Naive B cell (primary cell): ENCODE results near the gene RSAD1. TPM values are rescaled to one million over a fixed set of nuclear protein-coding genes. Genes with fewer than 3 reads are reported as not detected.

ENCODE experiments used
- ATAC-seq, 2 donors: fragments of 150-1000 bp; cut with Tn5 transposase; 2 replicates each; pipeline ENCODE4 v1.10.0; 2021; ENCODE audit warnings: low read depth in 2 of 2, mild to moderate bottlenecking in 2 of 2, moderate library complexity in 2 of 2
- DNase-seq: peaks from one replicate; pipeline ENCODE4 v3.0.0; 2022
- H3K27ac Mint-ChIP-seq, 6 donors: one replicate each; pipeline ENCODE4 v1.8.0; 2020 to 2022; ENCODE audit warnings: mild to moderate bottlenecking in 6 of 6, mixed read lengths in 6 of 6, moderate library complexity in 5 of 6, inconsistent platforms in 2 of 6
- H3K27me3 Mint-ChIP-seq, 3 donors: one replicate each; pipeline ENCODE4 v1.8.0; 2021 to 2022; ENCODE audit warnings: mixed read lengths in 3 of 3, mild to moderate bottlenecking in 1 of 3
- H3K36me3 Mint-ChIP-seq, 2 donors: one replicate each; pipeline ENCODE4 v1.8.0; 2020 to 2022; ENCODE audit warnings: mixed read lengths in 2 of 2, inconsistent platforms in 1 of 2, mild to moderate bottlenecking in 1 of 2
- H3K4me1 Mint-ChIP-seq, 3 donors: one replicate each; pipeline ENCODE4 v1.8.0; 2020 to 2022; ENCODE audit warnings: mixed read lengths in 3 of 3, inconsistent platforms in 1 of 3, mild to moderate bottlenecking in 1 of 3, moderate library complexity in 1 of 3
- H3K4me3 Mint-ChIP-seq, 8 donors: one replicate each; pipeline ENCODE4 v1.8.0; 2020 to 2022; ENCODE audit warnings: mild to moderate bottlenecking in 8 of 8, mixed read lengths in 8 of 8, moderate library complexity in 8 of 8, inconsistent platforms in 2 of 8
- H3K9me3 Mint-ChIP-seq, 7 donors: one replicate each; pipeline ENCODE4 v1.8.0; 2020 to 2022; ENCODE audit warnings: mixed read lengths in 7 of 7, mild to moderate bottlenecking in 5 of 7, inconsistent platforms in 2 of 7, moderate library complexity in 1 of 7
- polyA plus RNA-seq, 6 donors: library from polyadenylated mRNA; unstranded; fragments of 300-500 nt; fragmentation: Illumina TruSeq; gene quantifications; one replicate each; pipeline ENCODE4 v1.2.3, GENCODE V29; 2021; ENCODE audit warnings: low read depth in 6 of 6

The RSAD1 gene
- polyA plus RNA-seq: 10 to 100 TPM; 42.1 to 58.9 (median 51.0) TPM

- H3K9me3 Mint-ChIP-seq: no peaks in the 10 kb centered on the region
- H3K4me3 Mint-ChIP-seq: peak within 1 kb of the TSS; percentile 72 to 95 (median 90)
- ATAC-seq: peak; percentile 92 to 93
- peaks cover 18 to 26% (median 21%) of the 10 kb centered on the region in 3 donors for H3K4me1 Mint-ChIP-seq
- peak; percentile 90 for DNase-seq
- peaks cover 0 to under 1% of the 10 kb centered on the region in 2 donors for H3K36me3 Mint-ChIP-seq
- peak within 1 kb of the TSS; percentile 83 to 98 (median 92) for H3K27ac Mint-ChIP-seq
- H3K27me3 Mint-ChIP-seq: peaks cover 0 to 7% (median 4%) of the 10 kb centered on the region in 3 donors
Observed at GRCh38 chr17:50478391-50479381, at the start of gene RSAD1. TSS of gene RSAD1 (plus strand) at chr17:50478860. CDS start at chr17:50478885, 25 bp downstream.

DNA sequence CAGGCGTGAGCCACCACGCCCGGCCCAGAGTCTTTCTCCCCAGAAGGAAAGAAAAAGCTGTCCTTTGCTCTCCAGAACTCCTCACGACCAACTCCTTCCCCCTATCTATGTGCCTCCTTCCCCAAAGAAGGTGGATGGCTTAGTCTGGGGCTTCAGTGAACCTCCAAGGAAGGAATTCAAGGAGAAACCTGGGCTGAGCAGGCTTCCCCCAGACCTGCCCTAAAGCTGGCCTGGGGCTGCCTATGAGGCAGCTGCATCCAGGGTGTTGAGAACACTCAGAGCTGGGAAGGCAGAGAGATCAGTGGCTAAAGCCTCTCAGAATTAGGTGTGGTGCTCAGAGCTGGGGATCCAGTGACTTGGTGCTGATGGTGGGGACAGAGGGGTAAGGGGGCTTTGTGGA lies 48.9 kb upstream of the RSAD1 start:
- ATAC-seq: no peak
- Mint-ChIP-seq H3K4me3 (peak overlapping the region in 1 of 8 donors; percentile 10), H3K27me3 (no peaks in the 10 kb centered on the region)

GRCh38 chr17:50430821-50431618 lies 47.6 kb upstream of the RSAD1 start:
- Mint-ChIP-seq H3K27ac (peak overlapping the region in 2 of 6 donors; percentile 41 to 53), H3K36me3 (no peaks in the 10 kb centered on the region), H3K4me3 (peak overlapping the region in 1 of 8 donors; percentile 47), H3K4me1 (peaks cover 6 to 25% (median 19%) of the 10 kb centered on the region in 3 donors), H3K27me3 (no peaks in the 10 kb centered on the region), H3K9me3 (no peaks in the 10 kb centered on the region)
- DNase-seq (no peak), ATAC-seq (no peak)

More for the DNA sequence above, 48.9 kb upstream of the RSAD1 start:
- H3K4me1 Mint-ChIP-seq: peaks cover 10 to 31% (median 24%) of the 10 kb centered on the region in 3 donors
- no peaks in the 10 kb centered on the region for H3K36me3 Mint-ChIP-seq
- no peaks in the 10 kb centered on the region for H3K9me3 Mint-ChIP-seq
- no peak for DNase-seq
- no peak overlapping the region for H3K27ac Mint-ChIP-seq

GRCh38 chr17:50432125-50432762 lies 46.4 kb upstream of the RSAD1 start:
- ATAC-seq (no peak), DNase-seq (no peak)
- Mint-ChIP-seq H3K27me3 (no peaks in the 10 kb centered on the region), H3K27ac (no peak overlapping the region), H3K36me3 (no peaks in the 10 kb centered on the region), H3K4me3 (no peak overlapping the region), H3K4me1 (peaks cover 0 to 17% (median 11%) of the 10 kb centered on the region in 3 donors), H3K9me3 (no peaks in the 10 kb centered on the region)

GRCh38 chr17:50437409-50437808 lies 41.3 kb upstream of the RSAD1 start:
- no peak overlapping the region for H3K27ac Mint-ChIP-seq
- no peaks in the 10 kb centered on the region for H3K9me3 Mint-ChIP-seq
- DNase-seq: no peak
- H3K27me3 Mint-ChIP-seq: no peaks in the 10 kb centered on the region
- no peak overlapping the region for H3K4me3 Mint-ChIP-seq
- H3K4me1 Mint-ChIP-seq: peaks cover 2 to 4% (median 3%) of the 10 kb centered on the region in 3 donors
- no peak for ATAC-seq
- H3K36me3 Mint-ChIP-seq: peaks cover 0 to 4% of the 10 kb centered on the region in 2 donors

GRCh38 chr17:50439008-50439407 lies 39.7 kb upstream of the RSAD1 start:
- Mint-ChIP-seq H3K4me1 (peaks cover 2 to 4% (median 3%) of the 10 kb centered on the region in 3 donors), H3K9me3 (no peaks in the 10 kb centered on the region), H3K4me3 (no peak overlapping the region), H3K36me3 (peaks cover 0 to 4% of the 10 kb centered on the region in 2 donors), H3K27ac (peak overlapping the region in 1 of 6 donors; percentile 9), H3K27me3 (no peaks in the 10 kb centered on the region)
- ATAC-seq: no peak
- no peak for DNase-seq

DNA sequence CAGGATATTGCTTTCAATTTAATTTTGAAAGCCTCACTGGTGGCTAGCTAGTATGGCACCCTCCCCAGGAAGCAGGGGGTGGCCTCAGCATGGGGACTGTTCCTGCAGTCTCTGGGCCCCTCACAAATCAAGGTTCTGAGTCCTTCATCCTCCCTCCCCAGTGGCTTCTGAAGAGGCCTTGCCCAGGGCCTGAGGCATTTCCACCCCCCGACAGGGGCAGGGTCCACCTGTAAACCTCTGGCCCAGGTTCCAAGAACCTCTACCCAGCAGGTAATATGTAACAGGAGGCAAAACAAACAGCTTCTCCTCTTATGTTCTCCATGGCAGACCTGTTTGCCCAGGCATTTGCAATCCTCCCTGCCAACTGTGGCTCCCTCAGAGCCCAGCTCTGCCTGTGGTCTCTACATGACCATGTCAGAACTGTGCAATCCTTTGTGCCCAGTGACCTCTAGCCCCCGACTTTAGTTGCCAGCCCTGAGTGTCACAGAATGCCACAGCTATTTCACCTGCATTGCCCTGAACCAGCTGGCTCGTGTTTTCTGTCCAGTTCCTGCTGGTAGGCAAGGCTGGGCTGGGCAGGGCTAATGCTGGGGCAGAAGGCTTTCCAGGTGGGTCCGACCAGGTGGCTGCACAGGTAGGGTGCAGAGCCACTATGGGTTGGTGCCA lies 38.4 kb upstream of the RSAD1 start:
- ATAC-seq (no peak), DNase-seq (no peak)
- Mint-ChIP-seq H3K4me3 (peak overlapping the region in 2 of 8 donors; percentile 35 to 47), H3K9me3 (no peaks in the 10 kb centered on the region), H3K27ac (peak overlapping the region in 1 of 6 donors; percentile 47), H3K27me3 (no peaks in the 10 kb centered on the region), H3K36me3 (peaks cover 0 to 4% of the 10 kb centered on the region in 2 donors), H3K4me1 (peaks cover 2 to 4% (median 3%) of the 10 kb centered on the region in 3 donors)

- Mint-ChIP-seq H3K27me3 (no peaks in the 10 kb centered on the region), H3K27ac (peak overlapping the region in 1 of 6 donors; percentile 47), H3K4me3 (no peak overlapping the region), H3K36me3 (peaks cover 0 to 4% of the 10 kb centered on the region in 2 donors), H3K4me1 (peaks cover 2 to 4% (median 3%) of the 10 kb centered on the region in 3 donors), H3K9me3 (no peaks in the 10 kb centered on the region)
- ATAC-seq: no peak
- DNase-seq: no peak
Observed at GRCh38 chr17:50440838-50441829, 37.5 kb upstream of the RSAD1 start.

DNA sequence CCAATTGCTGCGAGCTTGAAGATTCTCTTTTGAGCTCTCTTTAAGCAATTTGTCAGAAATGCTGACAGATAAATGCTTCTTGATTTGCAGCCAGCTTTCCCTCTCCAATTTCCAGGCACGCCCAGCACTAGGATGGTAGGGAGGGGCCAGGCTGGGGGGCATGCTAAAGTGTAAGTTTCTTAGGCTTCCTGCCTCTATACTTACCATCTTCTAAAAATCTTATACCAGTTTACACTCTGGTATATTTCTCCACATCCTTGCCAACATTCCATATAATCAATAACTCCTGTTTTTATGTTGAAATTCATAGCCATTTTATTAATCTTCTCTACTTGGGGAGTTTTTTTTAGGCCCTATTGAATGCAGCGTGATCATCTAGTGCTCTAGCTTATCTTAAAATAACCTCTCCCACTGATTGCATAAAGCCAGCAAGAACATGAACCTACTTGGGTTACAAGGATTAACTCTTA lies 35.1 kb upstream of the RSAD1 start:
- no peak overlapping the region for H3K4me3 Mint-ChIP-seq
- H3K4me1 Mint-ChIP-seq: peaks cover 2 to 10% (median 3%) of the 10 kb centered on the region in 3 donors
- DNase-seq (no peak), ATAC-seq (no peak)
- H3K27ac Mint-ChIP-seq: no peak overlapping the region
- H3K36me3 Mint-ChIP-seq: peaks cover 0 to 4% of the 10 kb centered on the region in 2 donors
- H3K27me3 Mint-ChIP-seq: no peaks in the 10 kb centered on the region
- no peaks in the 10 kb centered on the region for H3K9me3 Mint-ChIP-seq

- Mint-ChIP-seq H3K36me3 (no peaks in the 10 kb centered on the region), H3K4me1 (peaks cover 2 to 10% (median 3%) of the 10 kb centered on the region in 3 donors), H3K27ac (no peak overlapping the region), H3K9me3 (no peaks in the 10 kb centered on the region), H3K27me3 (no peaks in the 10 kb centered on the region), H3K4me3 (no peak overlapping the region)
- no peak for DNase-seq
- ATAC-seq: no peak
Observed at GRCh38 chr17:50444841-50445715, 33.6 kb upstream of the RSAD1 start.
